Cardiac muscle cell (in vitro differentiated cells and primary cell): ENCODE results near the gene ACTN1. TPM values are rescaled to one million over a fixed set of nuclear protein-coding genes. Genes with fewer than 3 reads are reported as not detected.
"Not testable (repeated sequence)": the region's sequence is repeated elsewhere in the genome, so short reads cannot be mapped to it uniquely, and the experiment has no call there.

ENCODE experiments used
- DNase-seq, 2 donors: peaks; one replicate each; pipeline versions ENCODE4 v3.0.0 to v3.0.0-alpha.2; 2010 to 2017; ENCODE audit warnings: low read depth in 1 of 2, low spot score in 1 of 2
- H3K27ac ChIP-seq: fragments of 200-600 bp; sonication (generic); 2 replicates; pipeline ENCODE4 v1.5.1; 2016
- H3K27me3 ChIP-seq: fragments of 200-600 bp; sonication (generic); 2 replicates; pipeline ENCODE4 v1.6.0; 2016; ENCODE audit warnings: control low read depth
- H3K36me3 ChIP-seq: fragments of 200-600 bp; sonication (generic); 2 replicates; pipeline ENCODE4 v1.5.1; 2016; ENCODE audit warnings: control low read depth
- H3K4me1 ChIP-seq: fragments of 200-600 bp; sonication (generic); 2 replicates; pipeline ENCODE4 v1.8.1; 2017; ENCODE audit warnings: low read depth, mild to moderate bottlenecking, mixed run types
- H3K4me3 ChIP-seq: fragments of 200-600 bp; sonication (generic); 2 replicates; pipeline ENCODE4 v1.5.1; 2016; ENCODE audit warnings: mild to moderate bottlenecking
- H3K9me3 ChIP-seq: fragments of 200-600 bp; sonication (generic); 2 replicates; pipeline ENCODE4 v1.5.1; 2017; ENCODE audit warnings: low read depth, mild to moderate bottlenecking, control low read depth
- CTCF ChIP-seq: IDR thresholded peaks from 2 replicates; pipeline ENCODE4 v1.5.1; 2012; ENCODE audit warnings: low read depth, mild to moderate bottlenecking, low read length
- polyA plus RNA-seq: library from polyadenylated mRNA; unstranded; fragments of >200 nt; fragmentation: Nextera tagmentation; extraction: Ambion mirVana; gene quantifications from 2 replicates; pipeline ENCODE4 v1.2.1, GENCODE V29; 2016
- total RNA-seq: library from RNA; depleted of rRNA; stranded (reverse); fragments of >200 nt; gene quantifications from 2 replicates; pipeline ENCODE4 v1.2.3, GENCODE V29; 2016

The ACTN1 gene
- 167 and 169 TPM in 2 replicates for total RNA-seq
- polyA plus RNA-seq = 171 and 202 TPM in 2 replicates

DNA sequence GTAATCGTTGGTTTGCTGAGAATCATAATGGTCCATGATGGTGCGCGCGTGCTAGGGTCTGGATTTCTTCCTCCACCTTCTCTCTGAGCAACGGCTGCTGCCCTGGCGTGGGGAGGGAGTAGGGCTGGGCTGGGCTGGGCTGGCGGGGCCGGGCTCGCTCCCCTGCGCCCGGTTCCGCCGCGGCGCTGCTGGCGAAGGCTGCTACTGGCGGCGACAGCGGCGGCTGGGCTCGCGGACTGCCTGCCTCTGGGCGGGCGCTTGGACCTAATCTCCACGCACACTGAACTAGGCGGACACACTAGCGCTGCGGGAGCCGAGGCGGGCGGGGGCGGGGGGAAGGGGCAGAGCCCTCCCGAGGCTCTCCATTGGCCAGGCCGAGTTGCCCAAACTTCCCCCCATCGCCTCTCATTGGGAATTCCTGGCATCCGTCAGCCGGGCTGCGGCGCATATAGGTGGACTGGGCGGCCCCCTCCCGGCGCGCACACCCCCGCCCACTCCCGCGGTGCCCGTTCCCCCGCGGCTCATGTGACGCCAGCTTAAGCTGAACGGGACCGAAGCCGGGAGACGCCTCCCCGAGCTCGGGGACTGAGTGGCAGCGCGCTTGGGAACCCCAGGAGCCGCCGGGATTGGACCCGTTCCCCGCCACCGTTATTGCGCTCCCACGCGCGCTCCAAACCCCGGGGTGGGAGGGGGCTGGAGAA is at the start of gene ACTN1:
ACTN1 (minus strand) TSS at position 282 of the 701 bp plus-strand sequence; CDS start at position 36, 246 bp downstream.
- Histone ChIP-seq H3K27ac (peak within 1 kb of the TSS; percentile 98), H3K4me1 (peaks cover 11% of the 10 kb centered on the region)

DNA sequence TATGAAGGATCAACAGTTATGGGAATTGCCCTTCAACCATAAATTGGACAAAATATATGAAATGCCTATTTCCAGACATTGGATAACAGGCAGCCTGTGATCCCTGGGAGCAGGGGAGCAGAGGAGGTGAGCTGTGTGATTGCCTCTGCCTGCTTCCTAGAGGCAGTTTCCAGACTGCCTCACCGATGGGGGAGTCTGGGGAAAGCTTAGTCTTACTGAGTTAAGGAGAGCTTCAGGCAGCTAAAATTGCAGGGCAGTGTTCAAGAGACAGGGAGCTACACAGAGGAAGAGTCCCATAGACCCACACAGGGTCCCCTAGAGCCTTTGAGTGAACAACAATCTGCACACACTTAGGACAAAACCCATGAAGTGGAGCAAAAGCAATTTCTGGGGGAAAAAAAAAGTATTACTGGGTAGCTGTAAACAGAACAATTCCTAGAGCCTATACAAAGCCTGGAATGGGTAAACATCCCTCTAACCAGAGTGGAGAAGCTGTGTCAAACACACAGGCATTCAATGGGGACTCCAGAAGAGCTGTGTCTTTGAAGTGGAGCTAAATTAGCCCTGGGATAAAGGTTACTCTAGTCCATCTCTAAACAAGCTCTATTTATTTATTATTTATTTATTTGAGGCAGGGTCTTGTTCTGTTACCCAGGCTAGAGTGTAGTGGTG is 48.3 kb upstream of the ACTN1 start:
- no peak for DNase-seq
- Histone ChIP-seq H3K4me1 (no peaks in the 10 kb centered on the region), H3K27me3 (no peaks in the 10 kb centered on the region), H3K9me3 (no peaks in the 10 kb centered on the region), H3K4me3 (no peak overlapping the region), H3K36me3 (no peaks in the 10 kb centered on the region), H3K27ac (no peak overlapping the region)
- no peak for TF ChIP-seq CTCF

More for the DNA sequence above, at the start of gene ACTN1:
- H3K36me3 ChIP-seq = no peaks in the 10 kb centered on the region
- peak; percentile 97 to 99 for DNase-seq
- no peaks in the 10 kb centered on the region for H3K9me3 ChIP-seq
- H3K4me3 ChIP-seq = peak within 1 kb of the TSS; percentile 71
- no peak for TF ChIP-seq CTCF
- no peaks in the 10 kb centered on the region for H3K27me3 ChIP-seq

DNA sequence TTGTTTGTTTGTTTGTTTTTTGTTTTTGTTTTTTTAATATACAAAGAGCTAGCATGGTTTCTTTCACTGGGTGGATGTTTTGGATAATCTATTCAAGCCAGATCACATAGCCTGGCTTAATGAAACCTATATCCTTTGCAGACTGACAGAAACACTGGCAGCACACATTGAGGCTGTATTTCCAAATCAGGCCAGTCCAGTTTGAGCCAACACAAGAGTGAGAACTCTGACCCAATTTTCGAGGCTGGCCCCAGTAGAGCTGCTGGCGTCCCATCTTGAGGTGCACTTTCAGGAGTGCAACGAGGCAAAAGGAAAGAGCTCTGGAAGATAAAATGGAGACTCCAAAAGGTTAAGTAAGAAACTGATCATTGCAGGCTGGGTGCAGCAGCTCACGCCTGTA is 43.9 kb upstream of the ACTN1 start:
- no peak for DNase-seq
- H3K27me3 ChIP-seq = no peaks in the 10 kb centered on the region
- H3K36me3 ChIP-seq = no peaks in the 10 kb centered on the region
- no peaks in the 10 kb centered on the region for H3K4me1 ChIP-seq
- no peak overlapping the region for H3K27ac ChIP-seq
- no peak overlapping the region for H3K4me3 ChIP-seq
- H3K9me3 ChIP-seq = no peaks in the 10 kb centered on the region
- TF ChIP-seq CTCF = no peak

- H3K27me3 ChIP-seq, DNase-seq, H3K27ac ChIP-seq, H3K4me3 ChIP-seq, H3K9me3 ChIP-seq, H3K4me1 ChIP-seq, H3K36me3 ChIP-seq: not testable (repeated sequence)
Observed at GRCh38 chr14:69022093-69022492, 43.0 kb upstream of the ACTN1 start.

- Histone ChIP-seq H3K9me3 (no peaks in the 10 kb centered on the region), H3K4me1 (peaks cover 6% of the 10 kb centered on the region), H3K27ac (no peak overlapping the region), H3K4me3 (no peak overlapping the region), H3K27me3 (no peaks in the 10 kb centered on the region), H3K36me3 (no peaks in the 10 kb centered on the region)
- no peak for TF ChIP-seq CTCF
- DNase-seq = no peak
Observed at GRCh38 chr14:69017706-69018105, 38.6 kb upstream of the ACTN1 start.

DNA sequence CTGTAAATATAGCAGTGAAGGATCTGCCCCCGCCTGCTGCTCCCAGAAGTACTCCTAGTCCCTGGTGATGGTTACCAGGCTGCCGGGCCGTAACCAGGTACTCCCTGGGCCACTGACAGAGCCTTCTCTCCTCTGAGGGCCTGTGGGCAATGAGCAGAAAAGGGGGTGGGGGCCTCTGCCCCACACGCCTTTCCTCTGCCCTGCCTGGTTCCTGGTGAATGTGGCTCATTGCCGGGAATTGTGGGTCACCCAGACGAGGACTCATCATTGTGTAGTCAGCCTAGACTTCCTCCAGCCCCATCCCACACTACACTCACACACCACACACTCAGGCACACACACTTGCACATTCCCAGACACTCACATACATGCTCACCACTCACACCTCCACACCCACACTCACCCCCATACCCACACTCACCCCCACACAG is 35.7 kb upstream of the ACTN1 start:
- no peak for DNase-seq

More for the DNA sequence above, 35.7 kb upstream of the ACTN1 start:
- H3K9me3 ChIP-seq = no peaks in the 10 kb centered on the region
- no peak for TF ChIP-seq CTCF
- H3K27ac ChIP-seq = peak overlapping the region; percentile 45
- no peaks in the 10 kb centered on the region for H3K36me3 ChIP-seq
- peaks cover 6% of the 10 kb centered on the region for H3K4me1 ChIP-seq
- no peak overlapping the region for H3K4me3 ChIP-seq
- no peaks in the 10 kb centered on the region for H3K27me3 ChIP-seq
